ENCODE results near the gene SNRNP48.

Gene SNRNP48

GRCh38 chr6:7652957-7653356 lies 63.0 kb downstream of the SNRNP48 start (continued):
- no peak for TF ChIP-seq INSM2 (tag by site-specific recombination; IDR thresholded peaks at IDR 0.05)
- no peak for TF ChIP-seq ZNF169 (tag by site-specific recombination; IDR thresholded peaks at IDR 0.05)

- CTCF ChIA-PET, result interaction anchor here (1.1 to 2.0 kb wide), 3 partner anchors 13 to 17 kb away, joined by 4 to 5 read pairs (median 4); no protein-coding TSS in a partner anchor
- Histone ChIP-seq H3K36me3 (ENCODE audit: control insufficient read depth in 2 of 2, insufficient read depth in 1 of 2, low read length in 2 of 2) (no peaks in the 10 kb centered on the region), H3K4me3 (ENCODE audit: low read depth, low read length) (no peak overlapping the region), H3K9me3 (ENCODE audit: control insufficient read depth, insufficient read depth, low read depth, low read length) (no peaks in the 10 kb centered on the region), H3K27ac (ENCODE audit: extremely low read depth, low read depth, low read length) (no peak overlapping the region), H3K4me1 (ENCODE audit: control insufficient read depth, insufficient read depth, low read length) (no peaks in the 10 kb centered on the region)
- TF ChIP-seq KLF17 (tag by site-specific recombination; IDR thresholded peaks at IDR 0.05) (no peak), SCRT2 (tag by site-specific recombination; IDR thresholded peaks at IDR 0.05) (no peak), ZNF433 (tag by site-specific recombination; IDR thresholded peaks at IDR 0.05; ENCODE audit: low read depth) (no peak), RBAK (tag by site-specific recombination; IDR thresholded peaks at IDR 0.05) (no peak), ZNF146 (tag by site-specific recombination; IDR thresholded peaks at IDR 0.05) (no peak), ZNF513 (tag by site-specific recombination; IDR thresholded peaks at IDR 0.05) (no peak), ZNF175 (tag by site-specific recombination; IDR thresholded peaks at IDR 0.05) (no peak), ATF2 (tag by site-specific recombination; IDR thresholded peaks at IDR 0.05; ENCODE audit: low read depth) (no peak), ZNF341 (tag by site-specific recombination; IDR thresholded peaks at IDR 0.05; ENCODE audit: low read depth) (no peak), ZNF596 (tag by site-specific recombination; IDR thresholded peaks at IDR 0.05) (no peak), ZNF560 (tag by site-specific recombination; IDR thresholded peaks at IDR 0.05; ENCODE audit: borderline replicate concordance) (no peak), TCF7L2 (IDR thresholded peaks at IDR 0.05; ENCODE audit: borderline replicate concordance, low read depth, low read length) (no peak), ZSCAN18 (tag by site-specific recombination; IDR thresholded peaks at IDR 0.05) (no peak), ZNF585B (tag by site-specific recombination; IDR thresholded peaks at IDR 0.05) (no peak)
- POLR2A ChIA-PET, result no interaction called here
Observed at GRCh38 chr6:7656355-7656754, 66.4 kb downstream of the SNRNP48 start.

- no peaks in the 10 kb centered on the region for H3K9me3 ChIP-seq (ENCODE audit: control insufficient read depth, insufficient read depth, low read depth, low read length)
- H3K4me3 ChIP-seq (ENCODE audit: low read depth, low read length), result no peak overlapping the region
- H3K27ac ChIP-seq (ENCODE audit: extremely low read depth, low read depth, low read length), result no peak overlapping the region
- H3K4me1 ChIP-seq (ENCODE audit: control insufficient read depth, insufficient read depth, low read length), result no peaks in the 10 kb centered on the region
- TF ChIP-seq ATF2 (tag by site-specific recombination; IDR thresholded peaks at IDR 0.05; ENCODE audit: low read depth) (peak; percentile 71), ZFP41 (tag by site-specific recombination; IDR thresholded peaks at IDR 0.05; ENCODE audit: borderline replicate concordance) (no peak), PRDM1 (tag by site-specific recombination; IDR thresholded peaks at IDR 0.05) (no peak), HOXA7 (CRISPR knock-in tag; IDR thresholded peaks at IDR 0.05; ENCODE audit: borderline replicate concordance) (no peak), PATZ1 (tag by site-specific recombination; IDR thresholded peaks at IDR 0.05) (no peak), ZNF248 (tag by site-specific recombination; IDR thresholded peaks at IDR 0.05) (no peak), ZNF202 (tag by site-specific recombination; IDR thresholded peaks at IDR 0.05; ENCODE audit: borderline replicate concordance) (no peak)
- POLR2A ChIA-PET, result no interaction called here
- CTCF ChIA-PET, result interaction anchor here (0.6 to 1.6 kb wide), 2 partner anchors 14 to 38 kb away, joined by 3 to 5 read pairs; no protein-coding TSS in a partner anchor
- no peaks in the 10 kb centered on the region for H3K36me3 ChIP-seq (ENCODE audit: control insufficient read depth in 2 of 2, insufficient read depth in 1 of 2, low read length in 2 of 2)
Observed at GRCh38 chr6:7658543-7658942, 68.5 kb downstream of the SNRNP48 start.
